Activated CD8-positive, alpha-beta memory T cell treated with anti-CD3 and anti-CD28 coated beads for 48 hours (primary cell): ENCODE measurements around the gene CAV1.
"Not testable (repeated sequence)": the region's sequence is repeated elsewhere in the genome, so short reads cannot be mapped to it uniquely, and the experiment has no call there.

ENCODE experiments used
- DNase-seq, 3 experiments: peaks; one replicate each; pipeline ENCODE4 v3.0.0-alpha.2; 2020; ENCODE audit warnings: low read depth in 2 of 3, low spot score in 2 of 3

The CAV1 gene

GRCh38 chr7:116579322-116579721, 54.5 kb downstream of the CAV1 start:
- no peak for DNase-seq

GRCh38 chr7:116579835-116580234, 55.0 kb downstream of the CAV1 start:
- DNase-seq: no peak

GRCh38 chr7:116582164-116582732, 57.4 kb downstream of the CAV1 start:
- no peak for DNase-seq

- DNase-seq: no peak
These were observed 58.1 kb downstream of the CAV1 start for GRCh38 chr7:116582806-116583444.

GRCh38 chr7:116583653-116584052, 58.8 kb downstream of the CAV1 start:
- no peak for DNase-seq

GRCh38 chr7:116584721-116585120, 59.9 kb downstream of the CAV1 start:
- no peak for DNase-seq

- no peak for DNase-seq
These were observed 60.6 kb downstream of the CAV1 start for GRCh38 chr7:116585392-116585791.

- DNase-seq: no peak
These were observed 61.1 kb downstream of the CAV1 start for GRCh38 chr7:116585967-116586366.

- DNase-seq: not testable (repeated sequence)
These were observed 62.4 kb downstream of the CAV1 start for GRCh38 chr7:116587200-116587599.

GRCh38 chr7:116588225-116588624, 63.4 kb downstream of the CAV1 start:
- DNase-seq: no peak

GRCh38 chr7:116588641-116589594, 64.1 kb downstream of the CAV1 start:
- no peak for DNase-seq

- DNase-seq: no peak
These were observed 66.6 kb downstream of the CAV1 start for GRCh38 chr7:116591202-116592040.

GRCh38 chr7:116592041-116592355, 67.2 kb downstream of the CAV1 start:
- no peak for DNase-seq

- DNase-seq: no peak
These were observed 67.6 kb downstream of the CAV1 start for GRCh38 chr7:116592445-116592844.

GRCh38 chr7:116593359-116594075, 68.7 kb downstream of the CAV1 start:
- DNase-seq: no peak

- DNase-seq: no peak
These were observed 70.2 kb downstream of the CAV1 start for GRCh38 chr7:116595063-116595462.

GRCh38 chr7:116597384-116597783, 72.5 kb downstream of the CAV1 start:
- DNase-seq: no peak

- no peak for DNase-seq
These were observed 73.4 kb downstream of the CAV1 start for GRCh38 chr7:116598278-116598677.

GRCh38 chr7:116598861-116599260, 74.0 kb downstream of the CAV1 start:
- no peak for DNase-seq

- DNase-seq: no peak
These were observed 76.6 kb downstream of the CAV1 start for GRCh38 chr7:116601426-116601825.

GRCh38 chr7:116607299-116607698, 82.5 kb downstream of the CAV1 start:
- no peak for DNase-seq
